HG03442 (cell line): ENCODE data around the gene PRRX1.

Source experiments
- ATAC-seq: cut with Tn5 transposase; IDR thresholded peaks from one replicate; pipeline ENCODE4 v1.9.1; 2021; ENCODE audit warnings: mild to moderate bottlenecking, moderate library complexity; ENCODE audit not compliant: unreplicated experiment

PRRX1 gene

DNA sequence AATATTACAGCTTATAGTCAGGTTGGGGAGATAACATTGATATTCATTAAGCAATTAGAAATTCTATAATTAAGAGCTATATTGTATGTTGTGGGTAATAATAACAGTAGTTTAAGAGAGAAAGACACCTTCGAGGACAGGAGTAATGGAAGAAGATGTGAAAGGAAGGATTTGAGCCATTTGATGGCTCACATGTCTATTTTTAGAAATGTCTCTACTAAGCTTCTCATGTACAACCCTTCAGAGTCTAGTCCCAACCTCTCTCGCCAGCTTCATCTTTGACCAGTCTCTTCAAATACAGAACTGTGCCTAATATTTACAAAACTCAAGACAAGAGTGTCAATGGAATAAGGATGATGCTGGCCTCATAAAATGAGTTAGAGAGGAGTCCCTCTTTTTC, 95.1 kb downstream of the PRRX1 start:
- ATAC-seq, result no peak

GRCh38 chr1:170765279-170765678, 101.3 kb downstream of the PRRX1 start:
- ATAC-seq, result no peak

DNA sequence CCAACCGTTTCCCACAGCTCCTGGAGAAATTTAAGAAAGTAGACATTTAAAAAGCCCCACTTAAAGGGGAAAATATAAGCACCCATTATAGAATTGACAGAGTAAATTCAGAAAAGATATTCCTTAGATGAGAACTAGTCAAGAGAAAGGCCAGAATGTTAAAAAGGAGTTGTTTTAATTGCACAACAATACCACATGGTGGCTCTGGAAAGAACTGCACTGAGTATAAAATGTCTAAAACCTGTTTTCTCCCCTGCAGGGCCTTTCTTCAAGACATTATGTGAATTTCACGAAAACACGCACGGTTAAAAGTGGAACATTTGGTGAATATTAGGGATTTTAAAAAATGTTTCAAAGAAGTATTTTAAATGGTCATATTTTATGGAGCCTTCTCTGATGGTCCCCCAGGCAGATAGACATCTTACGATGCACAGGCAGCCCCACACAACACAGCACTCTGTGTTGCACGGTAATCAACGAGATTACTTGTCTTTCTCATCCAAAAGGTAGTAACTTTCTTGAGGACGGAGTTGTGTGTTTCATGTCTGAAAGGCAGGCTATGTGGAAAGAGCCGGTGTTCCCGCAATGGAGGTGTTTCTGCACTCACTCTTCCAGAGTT, 101.9 kb downstream of the PRRX1 start:
- ATAC-seq, result no peak

DNA sequence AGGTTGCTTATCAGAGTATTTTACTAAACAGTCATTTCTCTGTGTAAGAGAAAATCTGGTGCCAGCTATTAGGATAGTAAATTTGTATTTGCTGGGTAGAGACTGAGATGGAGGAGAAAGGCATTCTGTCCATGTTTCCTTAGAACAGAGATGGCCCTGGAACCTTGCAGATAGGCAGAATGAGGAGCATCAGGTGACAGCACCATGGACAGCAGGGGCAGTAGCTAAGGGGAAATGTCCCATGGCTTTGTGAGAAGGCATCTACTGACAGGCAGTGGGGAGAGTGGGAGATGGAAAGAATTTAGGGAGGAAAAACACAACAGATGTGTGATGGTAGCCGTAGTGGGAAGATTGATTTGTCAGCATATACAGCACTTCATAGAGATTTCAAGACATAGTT, 105.0 kb downstream of the PRRX1 start:
- no peak for ATAC-seq

GRCh38 chr1:170769691-170770090, 105.8 kb downstream of the PRRX1 start:
- no peak for ATAC-seq

DNA sequence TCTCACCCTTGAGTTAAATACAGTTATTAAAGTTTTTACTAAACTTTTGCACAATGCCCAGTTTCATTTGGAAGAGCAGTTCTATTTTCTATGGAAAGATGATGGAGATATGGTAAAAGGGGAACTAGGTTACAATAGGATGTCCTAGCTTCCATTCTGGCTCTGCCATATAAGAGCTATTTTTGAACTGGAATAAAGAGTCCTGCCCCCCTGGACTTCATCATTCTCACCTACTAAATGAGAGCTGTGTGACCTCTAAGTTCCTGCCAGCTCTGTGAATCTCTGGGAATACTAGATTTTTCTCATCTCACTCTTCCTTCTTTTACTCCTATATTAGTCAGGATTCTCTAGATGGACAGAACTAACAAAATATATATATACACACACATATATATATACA, 106.3 kb downstream of the PRRX1 start:
- ATAC-seq, result no peak

- ATAC-seq, result no peak
Observed at GRCh38 chr1:170776252-170776651, 112.3 kb downstream of the PRRX1 start.

DNA sequence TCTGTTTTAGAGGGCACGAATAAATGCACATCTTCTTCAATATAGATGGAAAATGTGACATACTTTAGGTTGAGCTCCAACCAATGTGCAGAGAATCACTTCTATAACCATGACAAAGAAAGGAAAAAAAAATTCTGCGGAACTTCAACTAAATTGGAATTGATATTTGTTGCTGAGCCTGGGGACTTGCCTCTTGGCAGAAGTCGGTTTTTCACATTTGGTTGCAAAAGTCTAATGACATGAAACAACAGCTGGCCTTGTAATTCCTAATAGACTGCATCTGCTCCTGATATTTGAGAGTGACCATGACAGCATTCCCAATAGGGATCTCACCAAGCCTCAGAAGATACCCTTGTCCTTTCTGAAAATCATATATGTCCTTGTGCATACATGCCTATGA, 112.8 kb downstream of the PRRX1 start:
- no peak for ATAC-seq
